Urinary bladder (tissue), 4 donors: ENCODE results near the gene SLC12A4. TPM values are rescaled to one million over a fixed set of nuclear protein-coding genes. Genes with fewer than 3 reads are reported as not detected.
"Not testable (repeated sequence)": the region's sequence is repeated elsewhere in the genome, so short reads cannot be mapped to it uniquely, and the experiment has no call there.

Source experiments
- DNase-seq: peaks from one replicate; pipeline ENCODE4 v3.0.0-alpha.2; 2015; ENCODE audit errors: extremely low spot score
- H3K27ac ChIP-seq: one replicate; pipeline ENCODE4 v1.5.1; 2013; ENCODE audit warnings: low read depth, mild to moderate bottlenecking, moderate library complexity
- H3K36me3 ChIP-seq: one replicate; pipeline ENCODE4 v1.6.1; 2013; ENCODE audit warnings: mild to moderate bottlenecking, moderate library complexity; ENCODE audit not compliant: insufficient read depth
- H3K4me1 ChIP-seq: one replicate; pipeline ENCODE4 v1.6.1; 2013; ENCODE audit warnings: mild to moderate bottlenecking, moderate library complexity; ENCODE audit not compliant: insufficient read depth
- H3K4me3 ChIP-seq: one replicate; pipeline ENCODE4 v1.5.1; 2013; ENCODE audit warnings: low read depth, low read length
- WGBS: extraction: QIAGEN DNeasy Blood & Tissue Kit; methylation state at CpG from one replicate; pipeline ENCODE4 v1.1.7; 2013; 5-methylcytosine and 5-hydroxymethylcytosine counted together
- polyA plus RNA-seq: library from polyadenylated mRNA; stranded (reverse); fragments of 200-250 nt; gene quantifications from one replicate; pipeline ENCODE4 v1.2.3, GENCODE V29; 2013
- total RNA-seq: library from RNA; depleted of rRNA; stranded (reverse); fragments of >200 nt; gene quantifications from one replicate; pipeline ENCODE4 v1.2.3, GENCODE V29; 2014
- donor health status: healthy with polysubstance abuse.
- donor health status: healthy.

Gene SLC12A4
- total and polyA plus RNA-seq, 2 donors = 42.4 to 50.7 TPM

GRCh38 chr16:67977005-67977404 is 8.6 kb upstream of the SLC12A4 start:
- no peak for DNase-seq
- no peak overlapping the region for H3K27ac ChIP-seq
- 74% methylated on average over 5 of the region's 5 CpGs for WGBS
- H3K4me3 ChIP-seq = no peak overlapping the region
- no peaks in the 10 kb centered on the region for H3K36me3 ChIP-seq
- no peaks in the 10 kb centered on the region for H3K4me1 ChIP-seq

GRCh38 chr16:67976205-67976604 is 7.8 kb upstream of the SLC12A4 start:
- Histone ChIP-seq H3K4me1 (no peaks in the 10 kb centered on the region), H3K27ac (no peak overlapping the region), H3K4me3 (no peak overlapping the region), H3K36me3 (no peaks in the 10 kb centered on the region)
- WGBS = 94% methylated on average over 2 of the region's 2 CpGs
- no peak for DNase-seq

GRCh38 chr16:67975321-67976105 is 7.1 kb upstream of the SLC12A4 start:
- no peaks in the 10 kb centered on the region for H3K4me1 ChIP-seq
- DNase-seq = no peak
- H3K27ac ChIP-seq = no peak overlapping the region
- H3K4me3 ChIP-seq = no peak overlapping the region
- WGBS = 71% methylated on average over 14 of the region's 14 CpGs
- no peaks in the 10 kb centered on the region for H3K36me3 ChIP-seq

- not testable (repeated sequence) for DNase-seq, H3K27ac ChIP-seq, H3K4me3 ChIP-seq, H3K4me1 ChIP-seq, H3K36me3 ChIP-seq
- 93% methylated on average over 7 of the region's 7 CpGs for WGBS
Observed at GRCh38 chr16:67972285-67972684, 3.8 kb upstream of the SLC12A4 start.

GRCh38 chr16:67971111-67971510 is 2.7 kb upstream of the SLC12A4 start:
- no peaks in the 10 kb centered on the region for H3K36me3 ChIP-seq
- no peak overlapping the region for H3K27ac ChIP-seq
- H3K4me1 ChIP-seq = no peaks in the 10 kb centered on the region
- no peak overlapping the region for H3K4me3 ChIP-seq
- no peak for DNase-seq
- 91% methylated on average over 9 of the region's 9 CpGs for WGBS

- DNase-seq = no peak
- WGBS = 36% methylated on average over 40 of the region's 40 CpGs
Observed at GRCh38 chr16:67969254-67970039, 1.0 kb upstream of the SLC12A4 start.

GRCh38 chr16:67967958-67968399 is 458 bp downstream of the SLC12A4 start:
- no peak for DNase-seq
- Histone ChIP-seq H3K4me3 (peak overlapping the region; percentile 84), H3K27ac (peak overlapping the region; percentile 95), H3K36me3 (no peaks in the 10 kb centered on the region), H3K4me1 (no peaks in the 10 kb centered on the region)
- WGBS = under 1% methylated on average over 45 of the region's 45 CpGs

More at GRCh38 chr16:67969254-67970039, 1.0 kb upstream of the SLC12A4 start:
- Histone ChIP-seq H3K4me1 (no peaks in the 10 kb centered on the region), H3K4me3 (peak overlapping the region; percentile 84), H3K27ac (peak overlapping the region; percentile 61), H3K36me3 (no peaks in the 10 kb centered on the region)

- H3K27ac ChIP-seq = no peak overlapping the region
- WGBS = 3% methylated on average over 18 of the region's 18 CpGs
- no peaks in the 10 kb centered on the region for H3K4me1 ChIP-seq
Observed at GRCh38 chr16:67967183-67967957, 1.1 kb downstream of the SLC12A4 start.

GRCh38 chr16:67966549-67967182 is 1.8 kb downstream of the SLC12A4 start:
- no peaks in the 10 kb centered on the region for H3K36me3 ChIP-seq
- peak overlapping the region; percentile 84 for H3K4me3 ChIP-seq
- 24% methylated on average over 3 of the region's 3 CpGs for WGBS
- DNase-seq = no peak
- no peaks in the 10 kb centered on the region for H3K4me1 ChIP-seq
- no peak overlapping the region for H3K27ac ChIP-seq

More at GRCh38 chr16:67967183-67967957, 1.1 kb downstream of the SLC12A4 start:
- no peak for DNase-seq
- peak overlapping the region; percentile 84 for H3K4me3 ChIP-seq
- H3K36me3 ChIP-seq = no peaks in the 10 kb centered on the region

- 51% methylated on average over 11 of the region's 11 CpGs for WGBS
- Histone ChIP-seq H3K36me3 (no peaks in the 10 kb centered on the region), H3K4me1 (no peaks in the 10 kb centered on the region), H3K4me3 (no peak overlapping the region), H3K27ac (no peak overlapping the region)
- DNase-seq = no peak
Observed at GRCh38 chr16:67965668-67966548, 2.5 kb downstream of the SLC12A4 start.

GRCh38 chr16:67964477-67965131 is 3.8 kb downstream of the SLC12A4 start:
- no peaks in the 10 kb centered on the region for H3K4me1 ChIP-seq
- no peak for DNase-seq
- 83% methylated on average over 6 of the region's 6 CpGs for WGBS
- no peak overlapping the region for H3K4me3 ChIP-seq
- no peak overlapping the region for H3K27ac ChIP-seq
- no peaks in the 10 kb centered on the region for H3K36me3 ChIP-seq
